ENCODE results near the gene MTUS2. TPM values are rescaled to one million over a fixed set of nuclear protein-coding genes. Genes with fewer than 3 reads are reported as not detected.

The MTUS2 gene
- total RNA-seq, 2 donors from 2014 or later: 1.9 to 4.9 TPM

DNA sequence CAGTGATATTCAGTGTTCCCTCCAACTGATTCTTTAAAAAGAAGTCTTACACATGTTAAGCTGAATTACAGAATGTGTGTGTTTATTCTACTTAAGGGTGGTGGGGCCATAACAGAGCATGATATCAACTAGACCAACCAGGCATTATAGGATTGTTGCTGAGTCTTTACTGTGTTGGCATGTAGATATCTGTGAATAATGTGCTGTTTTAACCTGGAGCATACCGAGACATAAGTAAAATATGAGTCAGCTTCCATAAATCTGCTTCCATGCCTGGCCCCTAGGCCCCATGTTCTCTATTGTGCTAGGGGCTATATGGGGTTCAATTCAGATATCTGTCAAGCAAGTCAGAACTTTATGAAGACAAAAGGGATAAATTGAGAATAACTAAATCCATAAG, 295.7 kb downstream of the MTUS2 start:
- Mint-ChIP-seq H3K36me3 (ENCODE audit: low read depth) (no peaks in the 10 kb centered on the region), H3K4me1 (no peaks in the 10 kb centered on the region), H3K4me3 (no peak overlapping the region), H3K27ac (no peak overlapping the region), H3K27me3 (no peaks in the 10 kb centered on the region)
- DNase-seq: no peak
- no peaks in the 10 kb centered on the region for H3K9me3 ChIP-seq (ENCODE audit: control insufficient read depth, low read length, poor library complexity, severe bottlenecking)
- no peak for ATAC-seq

GRCh38 chr13:29117663-29118062, 297.5 kb downstream of the MTUS2 start:
- H3K27ac Mint-ChIP-seq: no peak overlapping the region
- H3K9me3 ChIP-seq (ENCODE audit: control insufficient read depth, low read length, poor library complexity, severe bottlenecking): no peaks in the 10 kb centered on the region
- no peak for DNase-seq
- no peaks in the 10 kb centered on the region for H3K4me1 Mint-ChIP-seq
- H3K36me3 Mint-ChIP-seq (ENCODE audit: low read depth): no peaks in the 10 kb centered on the region
- no peak overlapping the region for H3K4me3 Mint-ChIP-seq
- ATAC-seq: no peak
- no peaks in the 10 kb centered on the region for H3K27me3 Mint-ChIP-seq

GRCh38 chr13:29118471-29118870, 298.3 kb downstream of the MTUS2 start:
- Mint-ChIP-seq H3K36me3 (ENCODE audit: low read depth) (no peaks in the 10 kb centered on the region), H3K27me3 (no peaks in the 10 kb centered on the region), H3K4me1 (no peaks in the 10 kb centered on the region), H3K27ac (no peak overlapping the region), H3K4me3 (no peak overlapping the region)
- DNase-seq (no peak), ATAC-seq (no peak)
- H3K9me3 ChIP-seq (ENCODE audit: control insufficient read depth, low read length, poor library complexity, severe bottlenecking): no peaks in the 10 kb centered on the region

DNA sequence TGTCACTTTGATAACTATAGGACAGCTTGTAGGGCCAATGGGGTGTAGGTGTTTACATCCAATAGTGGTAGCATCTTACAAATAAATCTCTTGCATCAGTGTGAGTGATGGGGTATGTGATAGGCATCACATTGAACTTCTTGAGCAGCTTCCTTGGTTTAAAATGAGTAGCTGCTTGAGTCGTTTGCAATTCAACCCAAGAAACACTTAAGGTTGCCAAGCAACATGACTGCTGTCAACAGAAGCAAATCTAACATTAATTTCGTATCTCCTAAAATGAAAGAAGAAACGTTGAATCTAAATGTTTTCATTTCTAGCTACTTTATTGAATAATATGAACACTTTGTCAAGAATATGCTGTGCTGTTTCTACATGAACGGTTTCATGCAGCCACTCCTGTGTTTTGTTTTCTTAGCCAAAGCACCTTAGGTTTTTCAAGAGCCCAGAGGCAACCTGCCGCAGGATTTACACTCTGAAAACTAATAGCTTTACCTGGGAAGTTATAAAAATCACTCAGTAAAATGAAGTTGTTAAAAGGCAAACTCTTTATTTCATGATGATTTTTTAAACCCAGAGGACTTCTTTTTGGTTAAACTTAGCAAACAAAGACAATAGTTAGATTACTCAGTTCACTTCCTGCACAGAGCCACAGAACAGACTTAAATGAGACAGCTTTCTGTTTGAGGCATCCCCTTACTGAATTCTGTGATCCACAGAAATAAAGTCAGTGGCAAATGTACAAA, 305.2 kb downstream of the MTUS2 start:
- Mint-ChIP-seq H3K4me3 (peak overlapping the region; percentile 78), H3K27me3 (no peaks in the 10 kb centered on the region), H3K27ac (peak overlapping the region; percentile 93), H3K4me1 (peaks cover 14% of the 10 kb centered on the region), H3K36me3 (ENCODE audit: low read depth) (no peaks in the 10 kb centered on the region)
- DNase-seq (no peak), ATAC-seq (peak; percentile 88)
- H3K9me3 ChIP-seq (ENCODE audit: control insufficient read depth, low read length, poor library complexity, severe bottlenecking): no peaks in the 10 kb centered on the region

DNA sequence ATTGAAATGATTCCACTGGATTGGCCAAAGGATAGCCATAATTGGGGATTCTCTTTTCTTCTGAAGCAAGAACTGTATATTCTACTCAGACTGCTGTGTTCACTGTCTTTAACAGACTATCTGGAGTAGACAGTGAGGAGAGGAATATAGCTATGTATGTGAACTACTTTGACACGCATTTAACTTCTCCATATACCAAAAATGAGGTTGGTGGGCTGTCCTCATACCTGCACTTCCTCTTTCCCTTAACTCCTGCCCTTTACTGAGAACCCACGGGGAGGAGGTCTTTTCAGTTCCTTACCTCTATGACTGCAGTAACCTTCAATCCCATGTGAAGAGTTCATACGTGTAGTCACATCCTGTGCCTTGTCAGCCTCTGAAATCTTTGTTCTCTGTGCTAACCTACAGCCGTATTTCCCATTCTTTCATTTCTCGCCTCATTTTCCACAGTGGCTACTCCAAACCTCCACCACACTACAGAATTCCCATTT, 305.8 kb downstream of the MTUS2 start:
- H3K9me3 ChIP-seq (ENCODE audit: control insufficient read depth, low read length, poor library complexity, severe bottlenecking): no peaks in the 10 kb centered on the region
- Mint-ChIP-seq H3K4me3 (peak overlapping the region; percentile 78), H3K4me1 (peaks cover 14% of the 10 kb centered on the region), H3K36me3 (ENCODE audit: low read depth) (no peaks in the 10 kb centered on the region), H3K27ac (peak overlapping the region; percentile 93), H3K27me3 (no peaks in the 10 kb centered on the region)
- ATAC-seq (peak; percentile 67), DNase-seq (no peak)

- Mint-ChIP-seq H3K27me3 (no peaks in the 10 kb centered on the region), H3K4me3 (no peak overlapping the region), H3K36me3 (ENCODE audit: low read depth) (no peaks in the 10 kb centered on the region), H3K27ac (no peak overlapping the region), H3K4me1 (peaks cover 18% of the 10 kb centered on the region)
- no peaks in the 10 kb centered on the region for H3K9me3 ChIP-seq (ENCODE audit: control insufficient read depth, low read length, poor library complexity, severe bottlenecking)
- ATAC-seq (no peak), DNase-seq (no peak)
Observed at GRCh38 chr13:29129616-29130015, 309.5 kb downstream of the MTUS2 start.

DNA sequence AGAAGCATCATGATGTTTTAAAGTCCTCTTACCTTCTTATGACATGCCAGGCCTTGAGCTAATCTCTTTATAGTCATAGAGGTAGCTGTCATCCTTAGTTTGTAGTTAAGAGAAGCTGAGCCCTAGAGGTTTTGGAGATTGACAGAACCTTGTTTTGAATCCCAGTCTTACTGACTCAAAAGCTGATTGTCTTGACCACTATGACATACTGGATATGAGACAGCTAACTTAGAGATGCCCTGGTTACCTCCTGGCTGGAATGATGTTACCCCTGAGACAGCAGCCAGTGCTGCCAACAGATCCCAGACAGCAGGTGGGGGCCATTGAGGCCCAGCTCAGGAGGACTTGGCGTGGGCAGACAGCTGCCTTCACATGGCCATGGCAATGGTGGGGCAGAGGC, 311.0 kb downstream of the MTUS2 start:
- H3K4me1 Mint-ChIP-seq: peaks cover 13% of the 10 kb centered on the region
- no peak overlapping the region for H3K27ac Mint-ChIP-seq
- no peaks in the 10 kb centered on the region for H3K36me3 Mint-ChIP-seq (ENCODE audit: low read depth)
- no peaks in the 10 kb centered on the region for H3K27me3 Mint-ChIP-seq
- ATAC-seq (no peak), DNase-seq (no peak)
- no peak overlapping the region for H3K4me3 Mint-ChIP-seq
- no peaks in the 10 kb centered on the region for H3K9me3 ChIP-seq (ENCODE audit: control insufficient read depth, low read length, poor library complexity, severe bottlenecking)

- DNase-seq (no peak), ATAC-seq (no peak)
- Mint-ChIP-seq H3K27me3 (no peaks in the 10 kb centered on the region), H3K36me3 (ENCODE audit: low read depth) (no peaks in the 10 kb centered on the region), H3K4me1 (peaks cover 6% of the 10 kb centered on the region), H3K4me3 (no peak overlapping the region), H3K27ac (no peak overlapping the region)
- H3K9me3 ChIP-seq (ENCODE audit: control insufficient read depth, low read length, poor library complexity, severe bottlenecking): no peaks in the 10 kb centered on the region
Observed at GRCh38 chr13:29131881-29132668, 311.9 kb downstream of the MTUS2 start.

GRCh38 chr13:29136341-29136740, 316.2 kb downstream of the MTUS2 start:
- DNase-seq (no peak), ATAC-seq (no peak)
- H3K9me3 ChIP-seq (ENCODE audit: control insufficient read depth, low read length, poor library complexity, severe bottlenecking): no peaks in the 10 kb centered on the region
- Mint-ChIP-seq H3K36me3 (ENCODE audit: low read depth) (no peaks in the 10 kb centered on the region), H3K27me3 (no peaks in the 10 kb centered on the region), H3K27ac (no peak overlapping the region), H3K4me3 (no peak overlapping the region), H3K4me1 (peaks cover 5% of the 10 kb centered on the region)

- Mint-ChIP-seq H3K27me3 (no peaks in the 10 kb centered on the region), H3K27ac (no peak overlapping the region), H3K36me3 (ENCODE audit: low read depth) (no peaks in the 10 kb centered on the region), H3K4me3 (no peak overlapping the region), H3K4me1 (peaks cover 5% of the 10 kb centered on the region)
- ATAC-seq (no peak), DNase-seq (no peak)
- H3K9me3 ChIP-seq (ENCODE audit: control insufficient read depth, low read length, poor library complexity, severe bottlenecking): no peaks in the 10 kb centered on the region
Observed at GRCh38 chr13:29137016-29137415, 316.9 kb downstream of the MTUS2 start.

- ATAC-seq (no peak), DNase-seq (no peak)
- peaks cover 5% of the 10 kb centered on the region for H3K4me1 Mint-ChIP-seq
- H3K27ac Mint-ChIP-seq: no peak overlapping the region
- H3K27me3 Mint-ChIP-seq: peaks cover 6% of the 10 kb centered on the region
- no peaks in the 10 kb centered on the region for H3K36me3 Mint-ChIP-seq (ENCODE audit: low read depth)
- H3K9me3 ChIP-seq (ENCODE audit: control insufficient read depth, low read length, poor library complexity, severe bottlenecking): no peaks in the 10 kb centered on the region
- no peak overlapping the region for H3K4me3 Mint-ChIP-seq
Observed at GRCh38 chr13:29137995-29138394, 317.9 kb downstream of the MTUS2 start.

DNA sequence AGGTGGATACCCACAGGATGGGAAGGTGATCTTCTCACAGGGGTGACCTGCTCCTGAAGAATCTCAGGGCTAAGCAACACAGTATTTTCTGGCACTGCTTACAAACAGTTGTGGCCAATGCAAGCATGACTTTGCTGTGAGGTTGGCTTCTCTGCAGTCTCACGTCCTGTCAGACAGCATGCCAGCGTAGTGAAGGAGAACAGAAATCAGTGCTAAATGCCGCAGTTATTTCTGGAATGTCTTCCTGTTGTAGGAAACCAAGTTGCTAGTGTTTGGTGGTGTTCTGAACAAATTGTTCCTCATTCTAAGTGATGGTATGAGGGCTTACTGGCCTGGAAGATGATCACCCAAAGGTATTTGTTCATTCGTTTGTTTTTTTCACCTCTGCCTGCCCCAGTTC, 320.1 kb downstream of the MTUS2 start:
- no peaks in the 10 kb centered on the region for H3K36me3 Mint-ChIP-seq (ENCODE audit: low read depth)
- H3K9me3 ChIP-seq (ENCODE audit: control insufficient read depth, low read length, poor library complexity, severe bottlenecking): no peaks in the 10 kb centered on the region
- H3K27me3 Mint-ChIP-seq: peaks cover 6% of the 10 kb centered on the region
- no peaks in the 10 kb centered on the region for H3K4me1 Mint-ChIP-seq
- no peak overlapping the region for H3K27ac Mint-ChIP-seq
- DNase-seq (no peak), ATAC-seq (no peak)
- H3K4me3 Mint-ChIP-seq: no peak overlapping the region

DNA sequence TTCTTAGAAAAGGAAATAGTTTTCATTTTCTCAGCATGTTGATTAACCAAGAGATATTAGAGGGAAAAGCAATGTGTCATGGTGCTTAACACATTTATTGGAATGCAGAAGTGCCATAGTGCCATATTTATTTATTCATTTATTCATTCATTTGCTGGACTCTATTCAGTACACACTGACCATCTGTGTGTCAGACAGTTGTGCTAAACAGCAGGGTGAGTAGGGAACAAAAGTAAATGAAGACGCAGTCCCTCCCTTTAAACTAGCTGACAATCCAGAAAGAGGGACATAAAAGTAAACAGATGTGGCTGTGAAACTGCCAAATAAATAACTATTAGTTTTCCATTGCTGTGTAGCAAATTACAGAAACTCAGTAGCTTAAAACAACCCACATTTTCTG, 323.7 kb downstream of the MTUS2 start:
- Mint-ChIP-seq H3K4me1 (no peaks in the 10 kb centered on the region), H3K4me3 (no peak overlapping the region), H3K27me3 (peaks cover 6% of the 10 kb centered on the region), H3K27ac (no peak overlapping the region), H3K36me3 (ENCODE audit: low read depth) (no peaks in the 10 kb centered on the region)
- H3K9me3 ChIP-seq (ENCODE audit: control insufficient read depth, low read length, poor library complexity, severe bottlenecking): no peaks in the 10 kb centered on the region
- DNase-seq: no peak
- no peak for ATAC-seq
